Measurements from ENCODE around the gene WIZ. TPM values are rescaled to one million over a fixed set of nuclear protein-coding genes. Genes with fewer than 3 reads are reported as not detected.

WIZ gene
- total and polyA plus RNA-seq, 10 of the 15 experiments (the other 5 are each of a cell fraction or from before 2014, with no cell fraction given), result 0.10 to 26.7 (median 2.7) TPM

DNA sequence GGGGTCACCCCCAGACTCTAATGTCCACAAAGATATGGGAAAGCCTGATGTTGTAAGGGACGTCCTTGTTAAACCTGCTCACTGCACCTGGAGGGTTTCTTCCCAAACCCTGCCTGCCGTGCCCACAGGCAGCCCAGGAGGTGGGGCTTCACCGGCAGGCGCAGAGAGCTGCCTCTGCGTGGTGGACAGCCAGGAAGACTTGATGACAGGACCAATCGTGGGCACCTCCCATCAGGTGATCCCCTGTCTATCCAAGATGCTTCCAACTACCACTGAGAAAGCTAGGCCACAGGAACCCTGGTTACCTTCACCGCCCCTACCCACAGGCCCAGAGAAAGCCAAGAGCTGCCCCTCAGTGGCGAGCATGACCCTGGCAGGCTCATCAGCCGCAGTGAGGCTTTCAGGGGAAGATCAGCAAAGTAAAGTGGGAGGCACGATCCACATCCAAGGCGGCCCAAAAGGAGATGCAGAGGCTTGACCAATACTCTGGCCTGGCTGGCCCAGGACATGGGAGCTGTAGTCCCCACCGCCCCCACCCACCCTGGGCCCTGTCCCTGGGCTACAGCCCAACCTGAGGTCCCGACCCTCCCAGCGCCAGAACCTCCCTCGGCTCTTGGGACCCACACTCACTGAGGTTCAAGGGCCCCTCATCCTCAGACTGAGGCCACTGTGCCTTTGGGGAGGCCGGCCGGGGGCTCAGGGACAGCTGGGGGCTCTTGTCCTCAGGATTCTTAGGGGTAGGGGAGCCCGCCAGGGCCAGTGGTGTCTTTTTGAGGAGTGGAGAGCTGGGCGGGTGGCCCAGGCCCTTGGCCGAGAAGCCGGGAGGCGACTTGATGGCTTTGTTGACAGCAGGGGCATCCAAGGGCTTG, 20.6 kb downstream of the WIZ start (continued):
- no peak for TF ChIP-seq JUND (IDR thresholded peaks at IDR 0.05; ENCODE audit: low read depth, low read length)
- no peak for TF ChIP-seq NR2C2 (IDR thresholded peaks at IDR 0.05; ENCODE audit: borderline replicate concordance, control insufficient read depth, insufficient read length, low read depth)
- no peak for TF ChIP-seq EP300 (IDR thresholded peaks at IDR 0.05; ENCODE audit: borderline replicate concordance in 1 of 2, control insufficient read depth in 1 of 2, low read depth in 2 of 2, low read length in 2 of 2)
- TF ChIP-seq, protein P1, sequence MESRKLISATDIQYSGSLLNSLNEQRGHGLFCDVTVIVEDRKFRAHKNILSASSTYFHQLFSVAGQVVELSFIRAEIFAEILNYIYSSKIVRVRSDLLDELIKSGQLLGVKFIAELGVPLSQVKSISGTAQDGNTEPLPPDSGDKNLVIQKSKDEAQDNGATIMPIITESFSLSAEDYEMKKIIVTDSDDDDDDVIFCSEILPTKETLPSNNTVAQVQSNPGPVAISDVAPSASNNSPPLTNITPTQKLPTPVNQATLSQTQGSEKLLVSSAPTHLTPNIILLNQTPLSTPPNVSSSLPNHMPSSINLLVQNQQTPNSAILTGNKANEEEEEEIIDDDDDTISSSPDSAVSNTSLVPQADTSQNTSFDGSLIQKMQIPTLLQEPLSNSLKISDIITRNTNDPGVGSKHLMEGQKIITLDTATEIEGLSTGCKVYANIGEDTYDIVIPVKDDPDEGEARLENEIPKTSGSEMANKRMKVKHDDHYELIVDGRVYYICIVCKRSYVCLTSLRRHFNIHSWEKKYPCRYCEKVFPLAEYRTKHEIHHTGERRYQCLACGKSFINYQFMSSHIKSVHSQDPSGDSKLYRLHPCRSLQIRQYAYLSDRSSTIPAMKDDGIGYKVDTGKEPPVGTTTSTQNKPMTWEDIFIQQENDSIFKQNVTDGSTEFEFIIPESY (IDR thresholded peaks at IDR 0.05), result no peak
- TF ChIP-seq HCFC1 (IDR thresholded peaks at IDR 0.05; ENCODE audit: low read length), result no peak
- no peak for TF ChIP-seq KDM1A (IDR thresholded peaks at IDR 0.05; ENCODE audit: borderline replicate concordance)
- no peak for TF ChIP-seq ZNF592 (IDR thresholded peaks at IDR 0.05)
